AG10803 (cell line): ENCODE measurements around the gene UBFD1.
"Not testable (repeated sequence)": the region's sequence is repeated elsewhere in the genome, so short reads cannot be mapped to it uniquely, and the experiment has no call there.

Experiments
- DNase-seq: peaks from one replicate; pipeline ENCODE4 v3.0.0; 2010; ENCODE audit warnings: low read depth
- H3K4me3 ChIP-seq: 2 replicates; pipeline ENCODE4 v1.5.1; 2011; ENCODE audit warnings: mild to moderate bottlenecking, low read length, control low read depth
- CTCF ChIP-seq: conservative IDR thresholded peaks from 2 replicates; pipeline ENCODE4 v1.5.1; 2011; ENCODE audit warnings: mild to moderate bottlenecking, low read length, control low read depth, inconsistent platforms

The UBFD1 gene

GRCh38 chr16:23595246-23595950 lies 37.9 kb downstream of the UBFD1 start:
- peak overlapping the region; percentile 98 for H3K4me3 ChIP-seq
- no peak for DNase-seq
- no peak for TF ChIP-seq CTCF

GRCh38 chr16:23595951-23596720 lies 38.6 kb downstream of the UBFD1 start, which contains the start of gene NDUFAB1:
Gene NDUFAB1 (minus strand): TSS chr16:23596316. CDS start chr16:23596290, 26 bp downstream.
- TF ChIP-seq CTCF, result peak; percentile 57
- peak; percentile 85 for DNase-seq
- H3K4me3 ChIP-seq, result peak within 1 kb of the TSS; percentile 98

GRCh38 chr16:23597003-23597756 lies 39.7 kb downstream of the UBFD1 start:
- TF ChIP-seq CTCF, result no peak
- DNase-seq, result no peak
- no peak overlapping the region for H3K4me3 ChIP-seq

- no peak for DNase-seq
- no peak for TF ChIP-seq CTCF
Observed at GRCh38 chr16:23607726-23608125, 50.2 kb downstream of the UBFD1 start.

GRCh38 chr16:23608194-23608593 lies 50.7 kb downstream of the UBFD1 start:
- TF ChIP-seq CTCF, result no peak
- no peak overlapping the region for H3K4me3 ChIP-seq
- DNase-seq, result no peak

More at GRCh38 chr16:23607726-23608125, 50.2 kb downstream of the UBFD1 start:
- no peak overlapping the region for H3K4me3 ChIP-seq

GRCh38 chr16:23609929-23610328 lies 52.4 kb downstream of the UBFD1 start:
- no peak for DNase-seq
- H3K4me3 ChIP-seq, result no peak overlapping the region
- TF ChIP-seq CTCF, result no peak

GRCh38 chr16:23610905-23611304 lies 53.4 kb downstream of the UBFD1 start:
- H3K4me3 ChIP-seq, DNase-seq: not testable (repeated sequence)
